WTC11 (cell line): ENCODE measurements around the gene TYROBP. TPM values are rescaled to one million over a fixed set of nuclear protein-coding genes. Genes with fewer than 3 reads are reported as not detected.

Experiments
- ATAC-seq: fragments of 200-7000 bp; cut with Tn5 transposase; 2 replicates; pipeline ENCODE4 v1.10.0; 2021; ENCODE audit warnings: mild to moderate bottlenecking, moderate library complexity
- CTCF ChIA-PET: fragments of 300-600 bp; sonication (Branson Sonifier 250); formaldehyde crosslinking; loops from one replicate; lab custom pipeline; 2021; ENCODE audit warnings: antibody characterized with exemption; lab: Charles Lee
- POLR2A ChIA-PET: fragments of 350-600 bp; sonication (Branson Sonifier 250); formaldehyde crosslinking; loops from one replicate; lab custom pipeline; 2021; ENCODE audit warnings: antibody characterized with exemption; lab: Charles Lee
- DNase-seq: peaks from one replicate; pipeline ENCODE4 v3.0.0; 2021; ENCODE audit warnings: low spot score
- H3K27ac Mint-ChIP-seq: 2 replicates; pipeline ENCODE4 v1.8.0; 2021; ENCODE audit warnings: mixed read lengths
- H3K27me3 Mint-ChIP-seq: 2 replicates; pipeline ENCODE4 v1.8.0; 2021; ENCODE audit warnings: low read depth, mild to moderate bottlenecking, moderate library complexity, mixed read lengths
- H3K36me3 Mint-ChIP-seq: 2 replicates; pipeline ENCODE4 v1.8.0; 2021; ENCODE audit warnings: mixed read lengths
- H3K4me1 Mint-ChIP-seq: 2 replicates; pipeline ENCODE4 v1.8.0; 2022; ENCODE audit warnings: mixed read lengths
- H3K4me3 Mint-ChIP-seq: 2 replicates; pipeline ENCODE4 v1.8.0; 2021; ENCODE audit warnings: mild to moderate bottlenecking, moderate library complexity, mixed read lengths
- H3K9me3 Mint-ChIP-seq: 2 replicates; pipeline ENCODE4 v1.8.0; 2021; ENCODE audit warnings: mixed read lengths
- AFF4 ChIP-seq: sonication (generic); formaldehyde crosslinking; IDR thresholded peaks from 2 replicates; pipeline ENCODE4 v1.8.1; 2023; ENCODE audit warnings: mild to moderate bottlenecking, missing genetic modification reagents, borderline replicate concordance
- ATF2 ChIP-seq: sonication (generic); formaldehyde crosslinking; IDR thresholded peaks from 2 replicates; pipeline ENCODE4 v1.8.1; 2022; ENCODE audit warnings: low read depth, missing genetic modification reagents, borderline replicate concordance
- CREM ChIP-seq: sonication (generic); formaldehyde crosslinking; IDR thresholded peaks from 2 replicates; pipeline ENCODE4 v1.8.1; 2022; ENCODE audit warnings: mild to moderate bottlenecking, missing genetic modification reagents, moderate library complexity
- EMX1 ChIP-seq: fragments of 250-450 bp; sonication (Bioruptor Pico); IDR thresholded peaks from 2 replicates; pipeline ENCODE4 v1.8.0; 2021; ENCODE audit warnings: mild to moderate bottlenecking
- IRF1 ChIP-seq: sonication (generic); formaldehyde crosslinking; IDR thresholded peaks from 2 replicates; pipeline ENCODE4 v1.8.0; 2023; ENCODE audit warnings: missing genetic modification reagents
- MLX ChIP-seq: sonication (generic); formaldehyde crosslinking; IDR thresholded peaks from 2 replicates; pipeline ENCODE4 v1.8.1; 2023; ENCODE audit warnings: mild to moderate bottlenecking, missing genetic modification reagents, moderate library complexity
- MXD4 ChIP-seq: fragments of 250-450 bp; sonication (Bioruptor Pico); IDR thresholded peaks from 2 replicates; pipeline ENCODE4 v1.8.0; 2021; ENCODE audit warnings: mild to moderate bottlenecking, moderate library complexity, borderline replicate concordance
- NR3C1 ChIP-seq: sonication (generic); formaldehyde crosslinking; conservative IDR thresholded peaks from 2 replicates; pipeline ENCODE4 v1.8.1; 2023; ENCODE audit warnings: low read depth, mild to moderate bottlenecking, missing genetic modification reagents
- TEAD1 ChIP-seq: sonication (generic); formaldehyde crosslinking; IDR thresholded peaks from 2 replicates; pipeline ENCODE4 v1.8.0; 2022; ENCODE audit warnings: mild to moderate bottlenecking, missing genetic modification reagents
- ZNF317 ChIP-seq: sonication (generic); formaldehyde crosslinking; IDR thresholded peaks from 2 replicates; pipeline ENCODE4 v1.8.1; 2023; ENCODE audit warnings: low read depth, mild to moderate bottlenecking, moderate library complexity, missing genetic modification reagents, borderline replicate concordance
- ZNF423 ChIP-seq: fragments of 250-450 bp; sonication (Bioruptor Pico); IDR thresholded peaks from 2 replicates; pipeline ENCODE4 v2.1.2; 2022; ENCODE audit warnings: mild to moderate bottlenecking, moderate library complexity
- total RNA-seq: library from RNA; stranded (reverse); gene quantifications from 3 replicates; pipeline ENCODE4 v1.2.3, GENCODE V29; 2021
- TF ChIP-seq, protein P1 (sequence below): fragments of 250-450 bp; sonication (Bioruptor Pico); IDR thresholded peaks from 2 replicates; pipeline ENCODE4 v1.9.0; 2021; ENCODE audit warnings: mild to moderate bottlenecking, borderline replicate concordance

The TYROBP gene
- total RNA-seq, 1 experiment from 2014 or later: 0.46 TPM

GRCh38 chr19:35879068-35879467 lies 29.0 kb downstream of the TYROBP start:
- ChIA-PET POLR2A (interaction anchor here (0.5 to 1.7 kb wide), 10 partner anchors 10 to 1664 kb away, joined by 3 to 15 read pairs (median 4); partner anchors contain the start of genes APLP1, KIRREL2, NPHS1 and THAP8), CTCF (interaction anchor here (0.6 to 1.8 kb wide), 18 partner anchors 9 to 249 kb away, joined by 3 to 22 read pairs (median 4); partner anchors contain the start of genes APLP1, KIRREL2, LIN37 and PSENEN)
- Mint-ChIP-seq H3K4me1 (peaks cover 8% of the 10 kb centered on the region), H3K9me3 (no peaks in the 10 kb centered on the region), H3K27me3 (peaks cover 44% of the 10 kb centered on the region), H3K4me3 (peak overlapping the region; percentile 64; the same call in 1 of the 2 replicates), H3K27ac (no peak overlapping the region), H3K36me3 (no peaks in the 10 kb centered on the region)
- no peak for TF ChIP-seq MLX
- ATAC-seq (no peak), DNase-seq (no peak)

DNA sequence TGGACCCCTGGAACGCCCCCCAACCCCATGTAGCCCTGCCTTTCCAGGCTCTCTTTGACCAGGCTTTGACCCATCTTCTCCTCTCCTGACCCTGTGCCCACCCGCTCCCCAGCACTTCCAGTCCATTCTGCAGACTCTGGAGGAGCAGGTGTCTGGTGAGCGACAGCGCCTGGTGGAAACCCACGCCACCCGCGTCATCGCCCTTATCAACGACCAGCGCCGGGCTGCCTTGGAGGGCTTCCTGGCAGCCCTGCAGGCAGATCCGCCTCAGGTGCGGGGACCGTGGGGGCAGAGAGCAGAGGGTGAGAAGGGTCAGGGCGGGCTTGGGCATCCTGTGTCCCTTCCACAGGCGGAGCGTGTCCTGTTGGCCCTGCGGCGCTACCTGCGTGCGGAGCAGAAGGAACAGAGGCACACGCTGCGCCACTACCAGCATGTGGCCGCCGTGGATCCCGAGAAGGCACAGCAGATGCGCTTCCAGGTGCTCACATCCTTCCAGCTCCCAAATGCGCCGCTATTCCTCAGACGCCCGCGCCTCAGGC lies 33.6 kb downstream of the TYROBP start:
- POLR2A ChIA-PET: no interaction called here
- CTCF ChIA-PET: interaction anchor here (0.7 kb wide), 1 partner anchor 47 kb away, joined by 3 read pairs; no protein-coding TSS in a partner anchor
- Mint-ChIP-seq H3K4me3 (no peak overlapping the region), H3K9me3 (no peaks in the 10 kb centered on the region), H3K4me1 (peaks cover 22% of the 10 kb centered on the region), H3K27ac (no peak overlapping the region), H3K27me3 (peaks cover 42% of the 10 kb centered on the region), H3K36me3 (no peaks in the 10 kb centered on the region)
- no peak for DNase-seq
- no peak for TF ChIP-seq ZNF317 (CRISPR knock-in tag)
- TF ChIP-seq, protein P1, sequence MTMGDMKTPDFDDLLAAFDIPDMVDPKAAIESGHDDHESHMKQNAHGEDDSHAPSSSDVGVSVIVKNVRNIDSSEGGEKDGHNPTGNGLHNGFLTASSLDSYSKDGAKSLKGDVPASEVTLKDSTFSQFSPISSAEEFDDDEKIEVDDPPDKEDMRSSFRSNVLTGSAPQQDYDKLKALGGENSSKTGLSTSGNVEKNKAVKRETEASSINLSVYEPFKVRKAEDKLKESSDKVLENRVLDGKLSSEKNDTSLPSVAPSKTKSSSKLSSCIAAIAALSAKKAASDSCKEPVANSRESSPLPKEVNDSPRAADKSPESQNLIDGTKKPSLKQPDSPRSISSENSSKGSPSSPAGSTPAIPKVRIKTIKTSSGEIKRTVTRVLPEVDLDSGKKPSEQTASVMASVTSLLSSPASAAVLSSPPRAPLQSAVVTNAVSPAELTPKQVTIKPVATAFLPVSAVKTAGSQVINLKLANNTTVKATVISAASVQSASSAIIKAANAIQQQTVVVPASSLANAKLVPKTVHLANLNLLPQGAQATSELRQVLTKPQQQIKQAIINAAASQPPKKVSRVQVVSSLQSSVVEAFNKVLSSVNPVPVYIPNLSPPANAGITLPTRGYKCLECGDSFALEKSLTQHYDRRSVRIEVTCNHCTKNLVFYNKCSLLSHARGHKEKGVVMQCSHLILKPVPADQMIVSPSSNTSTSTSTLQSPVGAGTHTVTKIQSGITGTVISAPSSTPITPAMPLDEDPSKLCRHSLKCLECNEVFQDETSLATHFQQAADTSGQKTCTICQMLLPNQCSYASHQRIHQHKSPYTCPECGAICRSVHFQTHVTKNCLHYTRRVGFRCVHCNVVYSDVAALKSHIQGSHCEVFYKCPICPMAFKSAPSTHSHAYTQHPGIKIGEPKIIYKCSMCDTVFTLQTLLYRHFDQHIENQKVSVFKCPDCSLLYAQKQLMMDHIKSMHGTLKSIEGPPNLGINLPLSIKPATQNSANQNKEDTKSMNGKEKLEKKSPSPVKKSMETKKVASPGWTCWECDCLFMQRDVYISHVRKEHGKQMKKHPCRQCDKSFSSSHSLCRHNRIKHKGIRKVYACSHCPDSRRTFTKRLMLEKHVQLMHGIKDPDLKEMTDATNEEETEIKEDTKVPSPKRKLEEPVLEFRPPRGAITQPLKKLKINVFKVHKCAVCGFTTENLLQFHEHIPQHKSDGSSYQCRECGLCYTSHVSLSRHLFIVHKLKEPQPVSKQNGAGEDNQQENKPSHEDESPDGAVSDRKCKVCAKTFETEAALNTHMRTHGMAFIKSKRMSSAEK (CRISPR knock-in tag): no peak
- no peak for TF ChIP-seq CREM (CRISPR knock-in tag)
- TF ChIP-seq AFF4 (CRISPR knock-in tag): no peak
- TF ChIP-seq ZNF423 (CRISPR knock-in tag): no peak
- TF ChIP-seq IRF1 (CRISPR knock-in tag): no peak
- TF ChIP-seq TEAD1 (CRISPR knock-in tag): no peak
- no peak for ATAC-seq

DNA sequence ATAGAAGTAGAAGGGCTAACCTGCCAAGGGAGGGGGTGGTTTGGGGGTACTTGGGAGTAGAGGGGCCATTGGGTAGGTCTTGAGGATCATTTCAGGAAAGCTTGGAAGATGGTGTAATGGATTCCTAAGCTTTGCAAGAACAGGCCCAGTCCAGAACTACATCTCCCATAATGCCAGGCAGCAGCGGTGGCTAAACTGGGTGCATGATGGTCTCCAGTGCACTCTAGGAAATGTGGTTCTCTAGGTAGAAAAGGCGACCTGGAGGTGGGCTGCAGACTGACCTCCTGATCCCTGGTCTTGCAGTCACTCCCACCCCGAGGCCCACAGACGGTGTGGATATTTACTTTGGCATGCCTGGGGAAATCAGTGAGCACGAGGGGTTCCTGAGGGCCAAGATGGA lies 35.9 kb downstream of the TYROBP start:
- peak; percentile 34 for DNase-seq
- no peak overlapping the region for H3K27ac Mint-ChIP-seq
- POLR2A ChIA-PET: no interaction called here

More for the DNA sequence above, 35.9 kb downstream of the TYROBP start:
- peaks cover 34% of the 10 kb centered on the region for H3K27me3 Mint-ChIP-seq
- peaks cover 26% of the 10 kb centered on the region for H3K4me1 Mint-ChIP-seq
- no peaks in the 10 kb centered on the region for H3K9me3 Mint-ChIP-seq
- ATAC-seq: peak; percentile 13
- TF ChIP-seq NR3C1 (CRISPR knock-in tag): no peak
- no peak for TF ChIP-seq ATF2 (CRISPR knock-in tag)
- TF ChIP-seq EMX1 (CRISPR knock-in tag): no peak
- TF ChIP-seq CREM (CRISPR knock-in tag): no peak
- TF ChIP-seq MXD4 (CRISPR knock-in tag): no peak
- no peak overlapping the region for H3K4me3 Mint-ChIP-seq
- H3K36me3 Mint-ChIP-seq: no peaks in the 10 kb centered on the region
- CTCF ChIA-PET: interaction anchor here (0.8 to 1.4 kb wide), 4 partner anchors 10 to 128 kb away, joined by 3 to 7 read pairs (median 3); no protein-coding TSS in a partner anchor
